GM23338 (cell line): ENCODE data around the gene THEM5. TPM values are rescaled to one million over a fixed set of nuclear protein-coding genes. Genes with fewer than 3 reads are reported as not detected.

Experiments
- ATAC-seq: fragments of 200-7000 bp; cut with Tn5 transposase; 3 replicates; pipeline ENCODE4 v1.9.1; 2020
- DNase-seq: peaks from one replicate; pipeline ENCODE4 v3.0.0-alpha.2; 2015; ENCODE audit warnings: low spot score
- H2AFZ ChIP-seq: fragments of 200-600 bp; sonication (generic); 2 replicates; pipeline ENCODE4 v1.8.0; 2016; ENCODE audit warnings: antibody characterized with exemption, mild to moderate bottlenecking, moderate library complexity
- H3F3A ChIP-seq: fragments of 200-600 bp; sonication (generic); replicated peaks from 2 replicates; pipeline ENCODE4 v1.8.0; 2017; ENCODE audit warnings: antibody characterized with exemption, mixed run types, low read depth
- H3K27ac ChIP-seq: fragments of 200-600 bp; sonication (generic); 2 replicates; pipeline ENCODE4 v1.6.1; 2016; ENCODE audit warnings: low read depth
- H3K27me3 ChIP-seq: fragments of 200-600 bp; sonication (generic); 2 replicates; pipeline ENCODE4 v1.8.0; 2016; ENCODE audit warnings: mild to moderate bottlenecking, mixed run types, moderate library complexity; ENCODE audit not compliant: insufficient read depth
- H3K36me3 ChIP-seq: fragments of 200-600 bp; sonication (generic); 2 replicates; pipeline ENCODE4 v1.8.0; 2016; ENCODE audit warnings: mild to moderate bottlenecking; ENCODE audit not compliant: insufficient read depth
- H3K4me1 ChIP-seq: fragments of 200-600 bp; sonication (generic); 2 replicates; pipeline ENCODE4 v1.8.0; 2016; ENCODE audit warnings: mild to moderate bottlenecking, moderate library complexity; ENCODE audit not compliant: insufficient read depth
- H3K4me2 ChIP-seq: fragments of 200-600 bp; sonication (generic); 2 replicates; pipeline ENCODE4 v1.7.1; 2017; ENCODE audit warnings: mixed run types
- H3K4me3 ChIP-seq: fragments of 200-600 bp; sonication (generic); 2 replicates; pipeline ENCODE4 v1.6.1; 2016; ENCODE audit warnings: mixed run types
- H3K79me2 ChIP-seq: fragments of 200-600 bp; sonication (generic); replicated peaks from 2 replicates; pipeline ENCODE4 v1.8.0; 2017; ENCODE audit warnings: mild to moderate bottlenecking; ENCODE audit not compliant: insufficient read depth
- H3K9me2 ChIP-seq: fragments of 200-600 bp; sonication (generic); 2 replicates; pipeline ENCODE4 v1.8.0; 2017; ENCODE audit not compliant: insufficient read depth
- H4K20me1 ChIP-seq: fragments of 200-600 bp; sonication (generic); replicated peaks from 2 replicates; pipeline ENCODE4 v1.8.0; 2017; ENCODE audit warnings: mild to moderate bottlenecking; ENCODE audit not compliant: insufficient read depth
- H3K27ac Mint-ChIP-seq: 2 replicates; pipeline ENCODE4 v1.8.0; 2020; ENCODE audit warnings: inconsistent platforms, mild to moderate bottlenecking, moderate library complexity, mixed read lengths
- H3K27me3 Mint-ChIP-seq: 3 replicates; pipeline ENCODE4 v1.8.0; 2022; ENCODE audit warnings: low read depth, mild to moderate bottlenecking, moderate library complexity, mixed read lengths, inconsistent platforms; ENCODE audit not compliant: insufficient read depth, poor library complexity
- H3K36me3 Mint-ChIP-seq: 3 replicates; pipeline ENCODE4 v1.8.0; 2021; ENCODE audit warnings: low read depth, mild to moderate bottlenecking, inconsistent platforms, moderate library complexity, mixed read lengths
- H3K4me1 Mint-ChIP-seq: 3 replicates; pipeline ENCODE4 v1.8.0; 2020; ENCODE audit warnings: mild to moderate bottlenecking, inconsistent platforms, mixed read lengths
- H3K4me3 Mint-ChIP-seq: 3 replicates; pipeline ENCODE4 v1.8.0; 2021; ENCODE audit warnings: moderate library complexity, mild to moderate bottlenecking, inconsistent platforms, mixed read lengths
- H3K9me3 Mint-ChIP-seq: 3 replicates; pipeline ENCODE4 v1.8.0; 2020; ENCODE audit warnings: moderate library complexity, mild to moderate bottlenecking, inconsistent platforms, mixed read lengths
- CREB1 ChIP-seq: fragments of 250-450 bp; sonication (Bioruptor Pico); IDR thresholded peaks from 2 replicates; pipeline ENCODE4 v1.5.0; 2020; ENCODE audit warnings: low read depth, mild to moderate bottlenecking, moderate library complexity
- CTCF ChIP-seq, 2 experiments: fragments of 200-600 bp in 1 of 2; sonication (generic) in 1 of 2; conservative IDR thresholded peaks; 2 replicates each; pipeline versions ENCODE4 v1.5.1 to v1.6.1; 2016 to 2017; ENCODE audit warnings: antibody characterized with exemption in 2 of 2, low read depth in 2 of 2, mild to moderate bottlenecking in 2 of 2, moderate library complexity in 1 of 2
- ETS1 ChIP-seq: IDR thresholded peaks from 2 replicates; pipeline ENCODE4 v1.6.1; 2016; ENCODE audit warnings: antibody characterized with exemption
- EZH2 ChIP-seq: fragments of 200-600 bp; sonication (generic); IDR thresholded peaks from one replicate; pipeline ENCODE4 v1.8.0; 2017; ENCODE audit warnings: antibody characterized with exemption, mild to moderate bottlenecking, low read depth; ENCODE audit not compliant: unreplicated experiment
- EZH2phosphoT487 ChIP-seq: fragments of 200-600 bp; sonication (generic); IDR thresholded peaks from one replicate; pipeline ENCODE4 v1.8.1; 2018; ENCODE audit warnings: antibody characterized with exemption; ENCODE audit not compliant: unreplicated experiment
- JUNB ChIP-seq: IDR thresholded peaks from one replicate; pipeline ENCODE4 v1.6.1; 2016; ENCODE audit warnings: antibody characterized with exemption; ENCODE audit not compliant: unreplicated experiment
- NANOG ChIP-seq: IDR thresholded peaks from 2 replicates; pipeline ENCODE4 v1.6.1; 2016; ENCODE audit warnings: antibody characterized with exemption, borderline replicate concordance
- POLR2AphosphoS5 ChIP-seq: IDR thresholded peaks from 2 replicates; pipeline ENCODE4 v1.6.1; 2016; ENCODE audit warnings: antibody characterized with exemption, low read depth
- REST ChIP-seq: IDR thresholded peaks from one replicate; pipeline ENCODE4 v1.6.1; 2018; ENCODE audit warnings: antibody characterized with exemption; ENCODE audit not compliant: unreplicated experiment
- STAT1 ChIP-seq: IDR thresholded peaks from one replicate; pipeline ENCODE4 v1.6.1; 2016; ENCODE audit warnings: antibody characterized with exemption; ENCODE audit not compliant: unreplicated experiment
- ZNF114 ChIP-seq: fragments of 250-450 bp; sonication (Bioruptor Pico); IDR thresholded peaks from 2 replicates; pipeline ENCODE4 v1.5.0; 2020; ENCODE audit warnings: mild to moderate bottlenecking, moderate library complexity
- ZNF331 ChIP-seq: fragments of 250-450 bp; sonication (Bioruptor Pico); IDR thresholded peaks from 2 replicates; pipeline ENCODE4 v1.5.0; 2020; ENCODE audit warnings: low read depth, mild to moderate bottlenecking, moderate library complexity
- ZNF462 ChIP-seq: fragments of 250-450 bp; sonication (Bioruptor Pico); IDR thresholded peaks from 2 replicates; pipeline ENCODE4 v1.5.0; 2020; ENCODE audit warnings: mild to moderate bottlenecking, moderate library complexity
- polyA plus RNA-seq: library from polyadenylated mRNA; unstranded; fragments of >200 nt; fragmentation: Nextera tagmentation; extraction: Ambion mirVana; gene quantifications from 2 replicates; pipeline ENCODE4 v1.2.1, GENCODE V29; 2016
- total RNA-seq: library from RNA; depleted of rRNA; stranded (reverse); fragments of >200 nt; shearing (Covaris generic); gene quantifications from 2 replicates; pipeline ENCODE4 v1.2.3, GENCODE V29; 2014

Gene THEM5
- total and polyA plus RNA-seq, 2 experiments from 2014 or later = not detected

GRCh38 chr1:151851886-151852285 lies 1.6 kb downstream of the THEM5 start:
- Histone ChIP-seq H3K27ac (no peak overlapping the region), H4K20me1 (no peaks in the 10 kb centered on the region), H3K79me2 (no peaks in the 10 kb centered on the region), H3K4me2 (no peak overlapping the region), H3K4me3 (no peak overlapping the region), H3K9me2 (no peaks in the 10 kb centered on the region), H3F3A (no peaks in the 10 kb centered on the region), H3K36me3 (no peaks in the 10 kb centered on the region), H3K27me3 (no peaks in the 10 kb centered on the region), H3K4me1 (no peaks in the 10 kb centered on the region), H2AFZ (no peak overlapping the region)
- TF ChIP-seq ZNF462 (CRISPR knock-in tag) (no peak), ZNF114 (CRISPR knock-in tag) (no peak), EZH2phosphoT487 (no peak), REST (no peak), ZNF331 (no peak), CREB1 (CRISPR knock-in tag) (no peak), POLR2AphosphoS5 (no peak), NANOG (no peak), EZH2 (no peak), STAT1 (no peak), CTCF (conservative IDR thresholded peaks at IDR 0.05; ENCODE audit: low read depth in 2 of 2) (no peak), JUNB (no peak), ETS1 (no peak)
- Mint-ChIP-seq H3K9me3 (no peaks in the 10 kb centered on the region), H3K27ac (no peak overlapping the region), H3K27me3 (peaks cover 21% of the 10 kb centered on the region), H3K4me3 (no peak overlapping the region), H3K4me1 (no peaks in the 10 kb centered on the region; the same call in 2 of the 3 replicates), H3K36me3 (no peaks in the 10 kb centered on the region)
- ATAC-seq = no peak
- no peak for DNase-seq
